Loucy (cell line): ENCODE data around the gene AQP4.

Experiments used
- CTCF ChIP-seq: fragments of 200-600 bp; sonication (generic); conservative IDR thresholded peaks from 2 replicates; pipeline ENCODE4 v1.5.1; 2014; ENCODE audit warnings: mild to moderate bottlenecking, antibody characterized with exemption, low read length
- EZH2phosphoT487 ChIP-seq: fragments of 200-600 bp; IDR thresholded peaks from 2 replicates; pipeline ENCODE4 v1.6.1; 2018; ENCODE audit warnings: antibody characterized with exemption, mild to moderate bottlenecking, moderate library complexity, borderline replicate concordance

GRCh38 chr18:26806224-26806623 is 59.3 kb downstream of the AQP4 start:
- TF ChIP-seq CTCF (no peak), EZH2phosphoT487 (no peak)
